RWPE2 (cell line): ENCODE data around the gene CHGA.

ENCODE experiments used
- ATAC-seq: fragments of 200-7000 bp; cut with Tn5 transposase; 3 replicates; pipeline ENCODE4 v1.9.1; 2021; ENCODE audit warnings: low read depth
- DNase-seq: peaks from one replicate; pipeline ENCODE4 v3.0.0-alpha.2; 2020; ENCODE audit warnings: low spot score
- H3K27ac ChIP-seq: fragments of 450-650 bp; 2 replicates; pipeline ENCODE4 v1.5.1; 2017; ENCODE audit warnings: mild to moderate bottlenecking; ENCODE audit not compliant: poor library complexity, severe bottlenecking
- H3K27me3 ChIP-seq: fragments of 250-450 bp; sonication (Bioruptor Pico); 2 replicates; pipeline ENCODE4 v1.5.1; 2021; ENCODE audit warnings: mild to moderate bottlenecking, moderate library complexity; ENCODE audit not compliant: insufficient read depth, poor library complexity, severe bottlenecking
- H3K36me3 ChIP-seq: fragments of 250-450 bp; sonication (Bioruptor Pico); 2 replicates; pipeline ENCODE4 v1.5.1; 2020; ENCODE audit warnings: low read depth, mild to moderate bottlenecking, moderate library complexity
- H3K4me1 ChIP-seq: fragments of 250-450 bp; sonication (Bioruptor Pico); 2 replicates; pipeline ENCODE4 v1.5.1; 2021; ENCODE audit warnings: mild to moderate bottlenecking, moderate library complexity; ENCODE audit not compliant: insufficient read depth, poor library complexity, severe bottlenecking
- H3K4me3 ChIP-seq: fragments of 250-450 bp; sonication (Bioruptor Pico); 2 replicates; pipeline ENCODE4 v1.5.1; 2021; ENCODE audit warnings: mild to moderate bottlenecking, moderate library complexity; ENCODE audit not compliant: severe bottlenecking
- H3K9me3 ChIP-seq: fragments of 250-450 bp; sonication (Bioruptor Pico); 2 replicates; pipeline ENCODE4 v1.5.1; 2021; ENCODE audit warnings: mild to moderate bottlenecking, moderate library complexity; ENCODE audit not compliant: severe bottlenecking
- TF ChIP-seq, protein P1 (sequence below): fragments of 450-650 bp; IDR thresholded peaks from one replicate; pipeline ENCODE4 v1.5.1; 2017; ENCODE audit warnings: mild to moderate bottlenecking, moderate library complexity; ENCODE audit not compliant: poor library complexity, severe bottlenecking

The CHGA gene

GRCh38 chr14:92984082-92984788 lies 61.3 kb downstream of the CHGA start:
- no peak for DNase-seq
- H3K27me3 ChIP-seq: no peaks in the 10 kb centered on the region
- peaks cover 23% of the 10 kb centered on the region for H3K36me3 ChIP-seq
- peaks cover 3% of the 10 kb centered on the region for H3K9me3 ChIP-seq
- H3K4me3 ChIP-seq: no peak overlapping the region
- peaks cover 7% of the 10 kb centered on the region for H3K4me1 ChIP-seq
- ATAC-seq: no peak
- TF ChIP-seq, protein P1, sequence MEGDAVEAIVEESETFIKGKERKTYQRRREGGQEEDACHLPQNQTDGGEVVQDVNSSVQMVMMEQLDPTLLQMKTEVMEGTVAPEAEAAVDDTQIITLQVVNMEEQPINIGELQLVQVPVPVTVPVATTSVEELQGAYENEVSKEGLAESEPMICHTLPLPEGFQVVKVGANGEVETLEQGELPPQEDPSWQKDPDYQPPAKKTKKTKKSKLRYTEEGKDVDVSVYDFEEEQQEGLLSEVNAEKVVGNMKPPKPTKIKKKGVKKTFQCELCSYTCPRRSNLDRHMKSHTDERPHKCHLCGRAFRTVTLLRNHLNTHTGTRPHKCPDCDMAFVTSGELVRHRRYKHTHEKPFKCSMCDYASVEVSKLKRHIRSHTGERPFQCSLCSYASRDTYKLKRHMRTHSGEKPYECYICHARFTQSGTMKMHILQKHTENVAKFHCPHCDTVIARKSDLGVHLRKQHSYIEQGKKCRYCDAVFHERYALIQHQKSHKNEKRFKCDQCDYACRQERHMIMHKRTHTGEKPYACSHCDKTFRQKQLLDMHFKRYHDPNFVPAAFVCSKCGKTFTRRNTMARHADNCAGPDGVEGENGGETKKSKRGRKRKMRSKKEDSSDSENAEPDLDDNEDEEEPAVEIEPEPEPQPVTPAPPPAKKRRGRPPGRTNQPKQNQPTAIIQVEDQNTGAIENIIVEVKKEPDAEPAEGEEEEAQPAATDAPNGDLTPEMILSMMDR: no peak
- no peak overlapping the region for H3K27ac ChIP-seq
